Coronary artery (tissue), 2 donors: ENCODE measurements around the gene IGF2BP3.
"Not testable (repeated sequence)": the region's sequence is repeated elsewhere in the genome, so short reads cannot be mapped to it uniquely, and the experiment has no call there.

Experiments used
- DNase-seq: peaks from one replicate; pipeline ENCODE4 v3.0.0-alpha.2; 2017; ENCODE audit warnings: low spot score
- H3K27ac ChIP-seq, 2 donors: fragments of 200-600 bp; sonication (generic); one replicate each; pipeline ENCODE4 v1.5.1; 2016 to 2019
- H3K4me3 ChIP-seq: fragments of 200-600 bp; sonication (generic); 2 replicates; pipeline ENCODE4 v1.5.1; 2016; ENCODE audit warnings: mild to moderate bottlenecking, moderate library complexity
- TF ChIP-seq, protein P1 (sequence below): fragments of 200-600 bp; sonication (generic); IDR thresholded peaks from one replicate; pipeline ENCODE4 v1.5.1; 2019; ENCODE audit warnings: antibody characterized with exemption

The IGF2BP3 gene

DNA sequence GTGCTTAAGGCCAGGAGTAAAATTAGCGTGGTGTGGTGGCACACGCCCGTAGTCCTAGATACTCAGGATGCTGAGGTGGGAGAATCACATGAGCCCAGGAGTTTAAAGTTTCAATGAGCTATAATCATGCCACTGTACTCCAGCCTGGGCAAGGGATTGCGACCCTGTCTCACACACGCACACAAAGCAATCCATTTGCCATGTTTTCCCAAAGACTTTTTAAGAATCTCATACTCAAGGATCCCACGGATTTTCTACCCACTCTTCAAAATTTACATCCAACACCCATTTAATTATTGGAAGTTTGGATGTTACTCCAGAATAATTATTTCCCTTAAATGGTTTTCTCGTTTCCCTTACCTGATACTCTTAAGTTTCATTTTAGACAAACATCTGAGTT lies 47.9 kb downstream of the IGF2BP3 start:
- TF ChIP-seq, protein P1, sequence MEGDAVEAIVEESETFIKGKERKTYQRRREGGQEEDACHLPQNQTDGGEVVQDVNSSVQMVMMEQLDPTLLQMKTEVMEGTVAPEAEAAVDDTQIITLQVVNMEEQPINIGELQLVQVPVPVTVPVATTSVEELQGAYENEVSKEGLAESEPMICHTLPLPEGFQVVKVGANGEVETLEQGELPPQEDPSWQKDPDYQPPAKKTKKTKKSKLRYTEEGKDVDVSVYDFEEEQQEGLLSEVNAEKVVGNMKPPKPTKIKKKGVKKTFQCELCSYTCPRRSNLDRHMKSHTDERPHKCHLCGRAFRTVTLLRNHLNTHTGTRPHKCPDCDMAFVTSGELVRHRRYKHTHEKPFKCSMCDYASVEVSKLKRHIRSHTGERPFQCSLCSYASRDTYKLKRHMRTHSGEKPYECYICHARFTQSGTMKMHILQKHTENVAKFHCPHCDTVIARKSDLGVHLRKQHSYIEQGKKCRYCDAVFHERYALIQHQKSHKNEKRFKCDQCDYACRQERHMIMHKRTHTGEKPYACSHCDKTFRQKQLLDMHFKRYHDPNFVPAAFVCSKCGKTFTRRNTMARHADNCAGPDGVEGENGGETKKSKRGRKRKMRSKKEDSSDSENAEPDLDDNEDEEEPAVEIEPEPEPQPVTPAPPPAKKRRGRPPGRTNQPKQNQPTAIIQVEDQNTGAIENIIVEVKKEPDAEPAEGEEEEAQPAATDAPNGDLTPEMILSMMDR = no peak
- no peak for DNase-seq
- Histone ChIP-seq H3K27ac (no peak overlapping the region), H3K4me3 (no peak overlapping the region)

DNA sequence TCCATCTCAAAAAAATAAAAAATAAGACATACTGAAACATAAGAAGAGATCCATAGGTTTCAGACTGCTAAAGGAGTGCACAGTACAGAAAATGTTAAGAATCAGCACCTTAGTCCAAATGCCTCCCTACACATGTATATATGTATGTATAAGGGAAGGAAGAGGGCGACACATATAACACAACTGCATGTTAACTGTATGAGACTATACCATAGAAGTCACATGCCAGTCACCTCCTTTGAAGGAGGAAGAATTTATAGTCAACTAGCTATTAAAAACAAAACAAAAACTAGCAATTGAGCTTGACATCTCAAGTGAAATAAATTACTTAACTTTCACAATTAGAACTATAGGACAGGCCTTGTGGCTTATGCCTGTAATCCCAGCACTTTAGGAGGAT lies 50.4 kb downstream of the IGF2BP3 start:
- DNase-seq = no peak
- Histone ChIP-seq H3K27ac (no peak overlapping the region), H3K4me3 (no peak overlapping the region)
- TF ChIP-seq, protein P1 = no peak

DNA sequence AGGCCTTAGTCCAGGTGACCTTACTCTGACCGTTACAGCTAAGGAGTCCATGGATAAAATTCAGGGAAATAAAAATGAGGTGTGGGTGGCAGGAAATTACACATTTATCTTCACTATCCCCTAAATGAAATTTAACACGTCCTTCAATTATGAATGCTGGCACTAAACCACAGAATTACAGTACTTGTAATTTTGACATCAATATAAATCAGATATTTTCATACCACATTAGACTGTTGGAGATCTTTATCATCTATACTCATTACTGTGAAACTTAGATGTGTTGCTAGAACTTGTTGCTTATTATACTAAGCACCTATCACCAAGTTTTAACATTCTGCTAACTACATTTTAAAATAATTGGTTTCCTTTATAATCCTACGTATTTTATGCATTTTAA lies 51.1 kb downstream of the IGF2BP3 start:
- no peak for DNase-seq
- TF ChIP-seq, protein P1 = no peak
- no peak overlapping the region for H3K27ac ChIP-seq
- no peak overlapping the region for H3K4me3 ChIP-seq

DNA sequence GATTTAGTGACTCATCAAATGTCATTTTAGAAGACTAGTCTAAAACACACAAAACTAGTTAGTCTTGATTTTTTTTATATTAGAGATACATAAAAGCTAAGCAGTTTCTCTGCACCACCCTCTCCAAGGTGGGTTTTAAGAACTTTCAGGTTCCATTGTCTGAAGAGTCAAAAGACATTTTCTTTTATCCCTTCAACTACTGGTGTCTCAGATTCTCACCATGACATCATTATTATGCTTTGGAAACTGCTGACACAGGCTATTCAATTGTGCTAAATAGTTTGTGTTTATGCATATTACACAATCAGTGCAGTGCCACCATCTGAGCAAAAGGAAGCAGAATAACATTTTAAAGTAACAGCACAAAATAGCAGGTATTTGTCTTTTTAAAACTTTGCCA lies 52.2 kb downstream of the IGF2BP3 start:
- DNase-seq = no peak
- TF ChIP-seq, protein P1 = no peak
- no peak overlapping the region for H3K27ac ChIP-seq
- no peak overlapping the region for H3K4me3 ChIP-seq

DNA sequence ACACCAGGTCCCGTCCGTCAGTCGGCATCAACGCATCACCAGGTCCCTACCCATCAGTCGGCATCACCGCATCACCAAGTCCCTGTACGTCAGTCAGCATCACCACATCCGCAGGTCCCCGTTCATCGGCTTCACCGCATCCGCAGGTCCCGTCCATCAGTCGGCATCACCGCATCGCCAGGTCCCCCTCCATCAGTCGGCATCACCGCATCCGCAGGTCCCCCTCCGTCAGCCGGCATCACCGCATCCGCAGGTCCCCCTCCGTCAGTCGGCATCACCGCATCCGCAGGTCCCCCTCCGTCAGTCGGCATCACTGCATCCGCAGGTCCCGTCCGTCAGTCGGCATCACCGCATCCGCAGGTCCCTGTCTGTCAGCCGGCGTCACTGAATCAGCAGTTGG lies 55.1 kb downstream of the IGF2BP3 start:
- H3K27ac ChIP-seq = no peak overlapping the region
- no peak for DNase-seq
- TF ChIP-seq, protein P1 = no peak
- H3K4me3 ChIP-seq = no peak overlapping the region

DNA sequence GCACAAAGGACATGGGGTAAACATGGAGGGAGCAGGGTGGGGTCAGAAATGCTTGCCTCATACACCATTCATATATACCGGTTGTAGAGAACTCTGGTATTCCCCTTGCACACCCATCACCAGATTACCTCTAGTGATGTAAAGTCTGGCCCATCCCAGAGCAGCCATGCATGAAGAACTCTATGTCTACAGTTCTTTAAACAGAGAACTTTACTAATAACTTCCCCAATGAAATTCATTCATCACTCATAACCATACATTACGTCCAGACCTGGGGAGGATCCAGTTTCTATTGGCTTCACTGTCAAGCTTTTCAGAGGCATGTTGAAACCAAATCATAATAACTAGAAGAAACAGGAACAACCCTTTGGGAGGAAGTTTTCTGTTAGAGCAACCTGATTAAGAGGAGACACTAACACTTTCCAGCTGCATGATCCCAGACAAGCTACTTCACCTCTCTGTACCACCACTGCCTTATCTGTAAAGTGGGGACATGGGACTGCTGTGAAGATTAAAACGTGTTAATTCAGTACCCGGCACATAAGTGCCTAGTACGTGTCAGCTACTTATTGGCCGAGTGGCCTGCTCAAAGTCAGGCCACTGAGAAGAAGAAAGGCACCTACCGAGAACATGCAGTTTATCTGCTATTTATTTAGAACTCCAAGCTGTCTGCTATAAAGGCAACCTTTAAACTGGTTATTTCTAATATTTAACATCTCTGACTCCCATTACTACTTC lies 59.7 kb downstream of the IGF2BP3 start:
- no peak overlapping the region for H3K27ac ChIP-seq
- no peak for DNase-seq
- TF ChIP-seq, protein P1 = no peak
- H3K4me3 ChIP-seq = no peak overlapping the region

DNA sequence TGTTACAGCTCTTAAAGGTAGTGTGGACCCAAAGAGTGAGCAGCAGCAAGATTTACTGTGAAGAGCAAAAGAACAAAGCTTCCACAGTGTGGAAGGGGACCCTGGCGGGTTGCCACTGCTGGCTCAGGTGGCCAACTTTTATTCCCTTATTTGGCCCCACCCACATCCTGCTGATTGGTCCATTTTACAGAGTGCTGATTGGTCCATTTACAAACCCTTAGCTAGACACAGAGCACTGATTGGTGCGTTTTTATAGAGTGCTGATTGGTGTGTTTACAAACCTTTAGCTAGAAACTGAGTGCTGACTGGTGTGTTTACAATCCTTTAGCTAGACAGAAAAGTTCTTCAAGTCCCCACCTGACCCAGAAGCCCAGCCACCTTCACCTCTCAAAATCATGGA lies 63.7 kb downstream of the IGF2BP3 start:
- H3K27ac ChIP-seq, DNase-seq: not testable (repeated sequence)

More for the DNA sequence above, 63.7 kb downstream of the IGF2BP3 start:
- not testable (repeated sequence) for H3K4me3 ChIP-seq
